GM11168 (cell line): ENCODE measurements around the gene ZNF155.

Source experiments
- in situ Hi-C: fragments of 300-500 bp; cut with MboI; formaldehyde crosslinking; loops from one replicate; pipeline ENCODE4 v1.12.0; 2022; ENCODE audit warnings: low sequenced_read_pairs; ENCODE audit not compliant: unreplicated experiment

The ZNF155 gene

DNA sequence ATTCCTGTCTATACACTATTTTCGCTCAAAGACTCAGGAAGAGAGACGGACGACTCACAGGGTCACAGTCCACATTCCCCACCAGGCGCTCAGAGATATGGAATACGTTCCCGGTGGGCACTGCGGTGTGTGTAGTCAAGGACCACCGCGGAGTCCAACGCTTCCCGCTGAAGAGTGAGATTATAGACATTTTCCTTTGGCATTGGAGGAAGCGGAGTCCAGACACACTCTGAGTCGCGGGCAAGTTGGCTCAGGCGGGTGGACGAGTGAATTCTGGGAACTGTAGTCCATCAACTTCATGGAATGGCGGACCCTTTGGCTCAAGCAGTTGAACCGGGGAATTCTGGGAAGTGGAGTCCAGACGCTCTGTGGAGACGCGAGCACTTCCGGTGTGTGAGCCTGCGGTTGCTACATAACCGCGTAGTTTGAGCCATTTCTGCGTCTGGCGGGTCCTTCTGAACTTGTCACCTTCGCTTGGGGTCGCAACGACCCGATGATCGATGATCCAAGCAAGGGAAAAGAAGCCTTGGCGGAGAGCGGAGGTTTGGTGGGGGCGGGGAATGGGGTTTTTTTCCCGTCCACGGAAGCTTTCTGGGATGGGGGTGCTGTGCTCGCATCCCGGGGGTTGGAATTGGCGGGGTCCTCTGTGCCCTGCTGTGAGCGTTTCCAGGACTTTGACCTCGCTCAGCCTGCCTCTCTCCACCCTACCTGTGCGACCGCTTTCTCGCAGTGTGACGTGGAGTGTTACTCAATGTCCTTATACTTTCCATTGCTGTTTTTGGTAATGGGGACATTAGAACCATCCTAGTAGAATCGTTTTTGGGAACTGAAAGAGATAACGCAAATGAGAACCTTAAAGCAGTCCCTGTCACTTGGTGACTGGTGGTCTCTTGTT is 18.8 kb downstream of the ZNF155 start, which contains the start of gene ZNF230:
Gene ZNF230 (plus strand): TSS at position 392 of the 895 bp plus-strand sequence. CDS start 4,122 bp downstream, outside the sequence.
- in situ Hi-C loops: no loop called here

- in situ Hi-C loops: no loop called here
These were observed 19.5 kb downstream of the ZNF155 start for GRCh38 chr19:44003461-44004009.

DNA sequence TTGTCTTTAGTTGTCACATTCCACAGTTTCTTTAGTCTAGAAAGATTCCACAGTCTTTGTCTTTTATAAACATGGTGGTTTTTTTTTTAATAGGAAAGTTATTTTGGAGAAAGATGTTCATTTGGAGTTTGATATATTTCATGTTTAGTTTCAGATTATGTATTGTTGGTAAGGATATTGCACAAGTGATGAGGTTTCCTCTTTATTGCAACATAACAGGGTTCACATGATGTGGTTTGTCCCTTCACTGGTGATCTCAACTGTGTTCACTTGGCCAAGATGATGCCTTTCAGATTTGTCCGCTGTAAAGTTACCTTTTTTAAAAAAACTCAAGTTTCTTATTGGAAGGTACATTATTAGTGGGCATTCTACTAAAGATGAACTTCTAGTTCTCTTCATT is 22.0 kb downstream of the ZNF155 start:
- in situ Hi-C loops: no loop called here

- in situ Hi-C loops: no loop called here
These were observed 23.5 kb downstream of the ZNF155 start for GRCh38 chr19:44007473-44007872.

DNA sequence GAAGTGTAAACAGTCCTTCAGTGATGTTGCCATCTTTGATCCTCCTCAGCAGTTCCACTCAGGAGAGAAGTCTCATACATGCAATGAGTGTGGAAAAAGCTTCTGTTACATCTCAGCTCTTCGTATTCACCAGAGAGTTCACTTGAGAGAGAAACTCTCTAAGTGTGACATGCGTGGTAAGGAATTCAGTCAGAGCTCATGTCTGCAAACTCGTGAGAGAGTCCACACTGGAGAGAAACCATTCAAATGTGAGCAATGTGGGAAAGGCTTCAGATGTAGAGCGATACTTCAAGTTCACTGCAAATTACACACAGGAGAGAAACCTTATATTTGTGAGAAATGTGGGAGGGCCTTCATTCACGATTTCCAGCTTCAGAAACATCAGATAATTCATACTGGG is 26.5 kb downstream of the ZNF155 start:
- in situ Hi-C loops: no loop called here

DNA sequence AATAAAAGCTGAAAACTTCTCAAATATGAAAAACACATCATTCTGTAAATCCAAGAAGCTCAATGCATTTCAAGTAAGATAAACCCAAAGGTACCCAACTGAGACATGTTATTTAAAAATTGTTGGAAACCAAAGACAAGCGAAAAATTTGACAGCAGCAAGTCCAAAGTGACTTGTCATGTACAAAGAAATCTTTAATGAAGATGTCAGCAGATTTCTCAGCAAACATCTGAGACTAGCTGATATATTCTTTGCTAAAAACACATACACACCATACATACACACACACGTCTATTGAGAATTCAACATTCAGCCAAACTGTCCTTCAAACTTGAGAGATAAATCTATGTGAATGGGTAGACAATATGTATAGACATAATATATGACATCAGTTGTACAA is 35.5 kb downstream of the ZNF155 start:
- in situ Hi-C loops: no loop called here

DNA sequence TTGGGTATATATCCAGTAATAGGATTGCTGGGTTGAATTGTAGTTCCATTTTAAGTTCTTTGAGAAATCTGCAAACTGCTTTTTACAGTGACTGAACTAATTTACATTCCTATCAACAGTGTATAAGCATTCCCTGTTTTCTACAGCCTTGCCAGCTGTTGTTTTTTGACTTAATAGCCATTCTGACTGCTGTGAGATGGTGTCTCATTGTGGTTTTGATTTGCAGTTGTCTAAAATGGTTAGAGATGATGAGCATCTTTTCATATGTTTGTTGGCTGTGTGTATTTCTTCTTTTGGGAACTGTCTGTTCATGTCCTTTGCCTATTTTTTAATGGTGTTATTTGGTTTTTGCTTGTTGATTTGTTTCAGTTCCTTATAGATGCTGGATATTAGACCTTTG is 37.2 kb downstream of the ZNF155 start:
- in situ Hi-C loops: no loop called here

GRCh38 chr19:44024900-44025216 is 40.9 kb downstream of the ZNF155 start:
- in situ Hi-C loops: no loop called here

- in situ Hi-C loops: no loop called here
These were observed 41.4 kb downstream of the ZNF155 start, which contains the start of gene ZNF222 for GRCh38 chr19:44025217-44025936. TSS of gene ZNF222 (plus strand) at chr19:44025379. CDS start at chr19:44025437, 58 bp downstream.

- in situ Hi-C loops: no loop called here
These were observed 42.6 kb downstream of the ZNF155 start for GRCh38 chr19:44026622-44027021.

- in situ Hi-C loops: no loop called here
These were observed 48.1 kb downstream of the ZNF155 start for GRCh38 chr19:44032001-44032610.

DNA sequence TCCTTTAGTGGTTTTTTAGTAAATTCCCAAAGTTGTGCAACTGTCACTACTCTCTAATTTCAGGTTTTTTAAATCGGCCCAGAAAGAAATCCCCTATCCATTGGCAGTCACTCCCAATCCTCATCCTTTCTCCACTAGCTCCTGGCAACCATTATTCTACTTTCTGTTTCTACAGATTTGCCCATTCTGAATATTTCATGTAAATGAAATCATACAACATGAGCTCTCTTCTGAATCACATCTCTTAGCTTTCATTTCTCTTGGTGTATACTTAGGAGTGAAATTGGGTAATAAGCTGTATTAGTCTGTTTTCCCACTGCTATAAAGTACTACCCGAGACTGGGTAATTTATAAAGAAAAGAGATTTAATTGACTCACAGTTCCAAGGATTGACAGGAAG is 58.2 kb downstream of the ZNF155 start:
- in situ Hi-C loops: no loop called here
